Calu3 (cell line): ENCODE results near the gene PPP1R14C. TPM values are rescaled to one million over a fixed set of nuclear protein-coding genes. Genes with fewer than 3 reads are reported as not detected.

Experiments used
- BruUV-seq: library from RNA; stranded (reverse); fragments of 400-500 nt; replicated peaks from 2 replicates; lab custom pipeline; 2021; lab: Mats Ljungman, UMichigan
- CTCF ChIA-PET: fragments of 300-600 bp; sonication (Branson Sonifier 250); formaldehyde crosslinking; loops from one replicate; lab custom pipeline; 2022; ENCODE audit warnings: antibody characterized with exemption; lab: Charles Lee
- DNase-seq: peaks from one replicate; pipeline ENCODE4 v3.0.0; 2022
- H3K27ac Mint-ChIP-seq: one replicate; pipeline ENCODE4 v1.8.0; 2022; ENCODE audit warnings: mixed read lengths; ENCODE audit not compliant: unreplicated experiment
- H3K27me3 Mint-ChIP-seq: one replicate; pipeline ENCODE4 v1.8.0; 2022; ENCODE audit warnings: mixed read lengths; ENCODE audit not compliant: unreplicated experiment
- H3K36me3 Mint-ChIP-seq: one replicate; pipeline ENCODE4 v1.8.0; 2022; ENCODE audit warnings: mild to moderate bottlenecking, moderate library complexity, mixed read lengths; ENCODE audit not compliant: insufficient read depth, unreplicated experiment
- H3K4me1 Mint-ChIP-seq: one replicate; pipeline ENCODE4 v1.8.0; 2022; ENCODE audit warnings: mild to moderate bottlenecking, low read depth, mixed read lengths; ENCODE audit not compliant: unreplicated experiment
- H3K4me3 Mint-ChIP-seq: one replicate; pipeline ENCODE4 v1.8.0; 2022; ENCODE audit warnings: mild to moderate bottlenecking, low read depth, moderate library complexity, mixed read lengths; ENCODE audit not compliant: unreplicated experiment
- H3K9me3 Mint-ChIP-seq: one replicate; pipeline ENCODE4 v1.8.0; 2022; ENCODE audit warnings: low read depth, mixed read lengths; ENCODE audit not compliant: unreplicated experiment
- intact Hi-C: fragments of 100-400 bp; cut with micrococcal nuclease; formaldehyde crosslinking; loops from one replicate; pipeline ENCODE4 v1.10.0; 2022; ENCODE audit not compliant: unreplicated experiment
- total RNA-seq: library from RNA; stranded (reverse); gene quantifications from 2 replicates; pipeline ENCODE4 v1.2.3, GENCODE V29; 2022
- TF ChIP-seq, protein P1 (sequence below): fragments of 200-600 bp; IDR thresholded peaks from one replicate; pipeline ENCODE4 v1.8.0; 2022; ENCODE audit warnings: antibody characterized with exemption; ENCODE audit not compliant: unreplicated experiment

Gene PPP1R14C
- total RNA-seq, 1 experiment from 2014 or later = 3.6 TPM

DNA sequence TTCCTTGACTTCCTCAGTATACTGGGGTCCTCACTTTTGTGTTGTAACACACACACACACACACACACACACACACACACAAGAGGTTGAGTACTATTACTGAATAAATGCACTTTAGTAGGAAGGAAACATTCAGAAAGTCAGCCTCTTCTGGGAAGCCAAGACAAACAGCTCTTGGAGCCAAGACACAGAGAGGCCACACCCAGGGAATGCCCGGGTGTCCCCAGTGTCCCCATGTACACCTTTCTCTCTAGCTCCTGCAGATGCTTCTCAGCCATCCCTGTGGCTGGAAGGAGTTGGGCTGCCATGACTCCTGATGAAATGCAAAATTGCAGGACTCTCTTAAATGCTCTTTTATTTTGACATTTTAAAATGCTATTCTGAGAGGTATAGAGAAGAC is 70.5 kb downstream of the PPP1R14C start:
- Mint-ChIP-seq H3K36me3 (no peaks in the 10 kb centered on the region), H3K4me1 (no peaks in the 10 kb centered on the region), H3K27ac (no peak overlapping the region), H3K9me3 (no peaks in the 10 kb centered on the region), H3K27me3 (no peaks in the 10 kb centered on the region), H3K4me3 (no peak overlapping the region)
- BruUV-seq = no TSS peak
- intact Hi-C loops = no loop called here
- CTCF ChIA-PET = interaction anchor here (0.7 kb wide), 1 partner anchor 167 kb away, joined by 3 read pairs; no protein-coding TSS in a partner anchor
- TF ChIP-seq, protein P1, sequence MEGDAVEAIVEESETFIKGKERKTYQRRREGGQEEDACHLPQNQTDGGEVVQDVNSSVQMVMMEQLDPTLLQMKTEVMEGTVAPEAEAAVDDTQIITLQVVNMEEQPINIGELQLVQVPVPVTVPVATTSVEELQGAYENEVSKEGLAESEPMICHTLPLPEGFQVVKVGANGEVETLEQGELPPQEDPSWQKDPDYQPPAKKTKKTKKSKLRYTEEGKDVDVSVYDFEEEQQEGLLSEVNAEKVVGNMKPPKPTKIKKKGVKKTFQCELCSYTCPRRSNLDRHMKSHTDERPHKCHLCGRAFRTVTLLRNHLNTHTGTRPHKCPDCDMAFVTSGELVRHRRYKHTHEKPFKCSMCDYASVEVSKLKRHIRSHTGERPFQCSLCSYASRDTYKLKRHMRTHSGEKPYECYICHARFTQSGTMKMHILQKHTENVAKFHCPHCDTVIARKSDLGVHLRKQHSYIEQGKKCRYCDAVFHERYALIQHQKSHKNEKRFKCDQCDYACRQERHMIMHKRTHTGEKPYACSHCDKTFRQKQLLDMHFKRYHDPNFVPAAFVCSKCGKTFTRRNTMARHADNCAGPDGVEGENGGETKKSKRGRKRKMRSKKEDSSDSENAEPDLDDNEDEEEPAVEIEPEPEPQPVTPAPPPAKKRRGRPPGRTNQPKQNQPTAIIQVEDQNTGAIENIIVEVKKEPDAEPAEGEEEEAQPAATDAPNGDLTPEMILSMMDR = no peak
- no peak for DNase-seq

DNA sequence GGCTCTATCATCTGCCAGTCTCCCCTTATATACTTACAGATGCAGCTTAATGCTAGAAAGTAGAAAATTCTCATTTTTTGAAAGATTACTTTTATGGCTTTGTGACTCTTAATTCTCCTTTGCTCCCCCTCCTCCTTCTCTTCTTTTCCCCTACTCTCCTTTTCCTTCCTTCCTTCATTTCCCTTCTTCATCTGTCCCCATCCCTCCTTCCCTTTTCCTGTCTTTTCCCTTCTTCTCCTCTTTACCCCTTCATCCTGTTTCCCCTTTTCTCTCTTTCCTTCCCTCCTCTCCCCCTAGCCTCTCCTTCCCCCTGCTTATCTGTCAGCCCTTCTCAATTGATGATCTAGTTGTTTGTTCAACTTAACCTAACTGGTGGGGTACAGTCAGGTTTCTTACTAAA is 71.5 kb downstream of the PPP1R14C start:
- DNase-seq = no peak
- Mint-ChIP-seq H3K4me1 (no peaks in the 10 kb centered on the region), H3K4me3 (no peak overlapping the region), H3K9me3 (no peaks in the 10 kb centered on the region), H3K27me3 (no peaks in the 10 kb centered on the region), H3K36me3 (no peaks in the 10 kb centered on the region), H3K27ac (no peak overlapping the region)
- BruUV-seq = no TSS peak
- CTCF ChIA-PET = no interaction called here
- intact Hi-C loops = no loop called here
- TF ChIP-seq, protein P1 = no peak

DNA sequence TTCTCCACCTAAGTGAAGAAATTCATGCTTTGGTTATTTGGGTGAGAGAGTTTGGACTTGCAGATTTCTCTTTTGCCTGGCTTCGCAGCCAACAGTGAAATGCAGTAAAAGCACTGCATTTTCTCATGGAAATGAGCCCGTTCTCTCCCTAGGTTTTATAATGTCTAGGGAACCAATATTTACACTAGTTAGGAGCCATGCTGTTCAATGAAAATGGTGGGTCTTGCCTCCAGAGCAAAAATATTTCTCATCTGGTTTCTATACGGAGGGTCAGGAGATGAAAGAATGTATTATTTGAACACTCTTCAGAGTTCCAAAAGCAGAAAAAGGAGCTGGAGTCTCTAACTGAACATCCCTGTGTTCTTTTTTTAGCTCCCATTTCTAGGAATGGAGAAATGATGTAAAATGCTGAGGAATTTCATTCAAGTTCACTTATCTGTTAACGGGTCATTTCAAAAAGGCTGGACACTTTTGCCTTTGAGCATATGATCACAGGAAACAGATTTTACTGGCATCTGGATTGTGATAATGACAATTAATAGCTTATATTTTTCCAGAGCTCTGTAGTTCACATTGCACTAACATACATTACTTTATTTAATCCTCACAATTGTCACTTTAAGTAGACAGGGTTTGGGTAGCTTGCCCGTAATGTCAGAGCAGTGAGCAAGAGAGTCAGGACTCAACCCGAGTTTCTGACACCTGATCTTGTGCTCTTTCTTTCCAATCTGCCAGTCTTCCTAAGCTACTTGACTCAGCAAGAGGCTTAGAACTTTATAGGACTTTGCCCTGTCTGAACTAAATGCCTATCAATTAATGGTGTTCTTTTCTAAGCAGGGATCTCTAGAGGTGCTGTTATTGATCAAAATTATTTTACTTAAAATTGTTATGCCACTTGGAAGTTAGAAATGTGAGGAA is 78.0 kb downstream of the PPP1R14C start:
- Mint-ChIP-seq H3K36me3 (no peaks in the 10 kb centered on the region), H3K27me3 (no peaks in the 10 kb centered on the region), H3K4me1 (no peaks in the 10 kb centered on the region), H3K9me3 (no peaks in the 10 kb centered on the region), H3K27ac (no peak overlapping the region), H3K4me3 (no peak overlapping the region)
- CTCF ChIA-PET = no interaction called here
- BruUV-seq = no TSS peak
- TF ChIP-seq, protein P1 = no peak
- DNase-seq = no peak
- intact Hi-C loops = no loop called here

DNA sequence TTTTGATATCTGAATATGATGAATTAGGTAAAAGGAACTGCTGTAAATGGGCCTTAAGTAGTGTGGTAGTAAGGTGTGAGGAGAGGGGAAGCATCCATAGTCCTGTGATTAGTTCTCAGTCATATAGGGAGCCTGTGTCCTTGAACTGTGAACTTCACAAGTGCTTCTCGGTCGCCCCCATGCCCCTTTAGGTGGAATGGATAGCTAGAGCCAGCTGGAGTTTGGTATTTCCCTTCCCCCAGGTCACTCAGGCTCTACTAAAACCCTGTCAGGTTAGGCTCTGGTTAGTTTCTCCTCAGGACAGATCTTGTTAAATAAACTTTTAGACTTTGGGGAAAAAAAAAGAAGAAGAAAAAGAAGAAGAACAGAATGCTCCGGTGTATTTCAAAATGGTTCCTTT is 82.0 kb downstream of the PPP1R14C start:
- no peak overlapping the region for H3K27ac Mint-ChIP-seq
- H3K4me3 Mint-ChIP-seq = no peak overlapping the region
- H3K36me3 Mint-ChIP-seq = no peaks in the 10 kb centered on the region
- intact Hi-C loops = no loop called here
- CTCF ChIA-PET = no interaction called here
- no peaks in the 10 kb centered on the region for H3K9me3 Mint-ChIP-seq
- no peaks in the 10 kb centered on the region for H3K27me3 Mint-ChIP-seq
- TF ChIP-seq, protein P1 = no peak
- DNase-seq = no peak
- BruUV-seq = no TSS peak
- no peaks in the 10 kb centered on the region for H3K4me1 Mint-ChIP-seq
